Parathyroid adenoma (tissue), 2 donors: Measurements from ENCODE around the gene MRC1.

Source experiments
- H2AFZ ChIP-seq: fragments of 300-600 bp; sonication (generic); one replicate; pipeline ENCODE4 v1.7.0; 2017; ENCODE audit warnings: antibody characterized with exemption, mild to moderate bottlenecking
- H3K27ac ChIP-seq: fragments of 300-600 bp; sonication (generic); one replicate; pipeline ENCODE4 v1.7.0; 2017
- H3K27me3 ChIP-seq: fragments of 300-600 bp; sonication (generic); one replicate; pipeline ENCODE4 v1.7.0; 2017; ENCODE audit warnings: low read length; ENCODE audit not compliant: control insufficient read depth, insufficient read depth
- H3K36me3 ChIP-seq: fragments of 300-600 bp; sonication (generic); one replicate; pipeline ENCODE4 v1.7.0; 2017; ENCODE audit warnings: low read length; ENCODE audit not compliant: control insufficient read depth, insufficient read depth
- H3K4me1 ChIP-seq: fragments of 300-600 bp; sonication (generic); one replicate; pipeline ENCODE4 v1.7.0; 2017; ENCODE audit warnings: control low read depth
- H3K4me2 ChIP-seq: fragments of 300-600 bp; sonication (generic); one replicate; pipeline ENCODE4 v1.7.0; 2017; ENCODE audit warnings: low read length
- H3K4me3 ChIP-seq: fragments of 300-600 bp; sonication (generic); one replicate; pipeline ENCODE4 v1.7.0; 2017; ENCODE audit warnings: low read depth, low read length
- H3K79me2 ChIP-seq: fragments of 300-600 bp; sonication (generic); one replicate; pipeline ENCODE4 v1.7.0; 2017; ENCODE audit warnings: control low read depth
- H3K9ac ChIP-seq: fragments of 300-600 bp; sonication (generic); one replicate; pipeline ENCODE4 v1.7.0; 2017; ENCODE audit warnings: mild to moderate bottlenecking
- H3K9me3 ChIP-seq: fragments of 300-600 bp; sonication (generic); one replicate; pipeline ENCODE4 v1.7.0; 2017; ENCODE audit warnings: low read length; ENCODE audit not compliant: control insufficient read depth
- CTCF ChIP-seq: fragments of 300-600 bp; sonication (generic); IDR thresholded peaks from one replicate; pipeline ENCODE4 v1.7.0; 2017; ENCODE audit warnings: antibody characterized with exemption, mild to moderate bottlenecking
- donor health status: primary hyperparathyroidism.

Gene MRC1

DNA sequence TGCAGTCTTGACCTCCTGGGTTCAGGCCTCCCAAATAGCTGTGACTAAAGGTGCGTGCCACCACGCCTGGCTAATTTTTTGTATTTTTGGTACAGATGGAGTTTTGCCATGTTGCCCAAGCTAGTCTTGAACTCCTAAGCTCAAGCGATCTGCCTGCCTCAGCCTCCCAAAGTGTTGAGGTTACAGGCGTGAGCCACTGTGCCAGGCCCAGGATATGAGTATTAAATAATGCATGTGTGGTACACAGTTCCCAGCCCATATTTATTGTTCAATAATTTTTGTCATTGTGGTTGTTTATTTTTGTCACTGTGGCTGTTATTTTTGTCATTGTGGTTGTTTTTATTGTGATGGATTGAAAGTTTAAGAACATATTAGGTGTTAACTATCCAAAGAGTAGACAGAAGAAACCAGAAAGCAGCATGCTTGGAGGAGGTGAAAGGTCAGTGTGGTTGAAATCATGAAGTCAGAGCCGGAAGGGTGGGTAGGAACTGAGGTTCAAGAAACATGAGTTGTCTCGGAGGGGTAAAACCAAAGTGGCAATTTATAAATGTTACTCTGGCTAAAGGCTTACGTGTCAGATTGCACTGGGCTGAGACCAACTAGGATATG, 45.0 kb downstream of the MRC1 start:
- no peak for TF ChIP-seq CTCF
- Histone ChIP-seq H3K4me2 (no peak overlapping the region), H3K9me3 (no peaks in the 10 kb centered on the region), H3K79me2 (no peaks in the 10 kb centered on the region), H3K27me3 (no peaks in the 10 kb centered on the region), H3K4me3 (no peak overlapping the region), H3K36me3 (no peaks in the 10 kb centered on the region), H3K9ac (no peak overlapping the region), H3K4me1 (no peaks in the 10 kb centered on the region), H3K27ac (no peak overlapping the region), H2AFZ (no peak overlapping the region)

DNA sequence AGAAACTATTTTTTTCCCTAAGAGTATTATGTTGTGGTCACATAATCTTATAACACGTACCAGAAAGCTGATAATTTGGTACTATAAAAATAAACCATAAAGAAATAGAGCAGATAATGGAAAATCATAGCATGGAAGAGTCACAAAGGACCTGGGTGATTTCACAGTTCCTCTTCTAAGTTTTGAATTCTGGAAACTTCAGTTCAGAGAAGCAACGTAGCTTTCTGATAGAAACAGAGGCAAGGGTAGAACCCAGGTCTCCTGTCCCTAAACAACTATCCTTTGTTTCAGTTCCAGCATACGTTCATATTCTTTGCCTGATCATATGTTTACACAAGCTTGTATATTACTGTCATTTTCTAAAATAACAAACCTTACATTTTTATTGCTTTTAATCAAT, 47.9 kb downstream of the MRC1 start:
- Histone ChIP-seq H3K4me3 (no peak overlapping the region), H3K9ac (no peak overlapping the region), H3K27me3 (no peaks in the 10 kb centered on the region), H3K27ac (no peak overlapping the region), H3K4me1 (no peaks in the 10 kb centered on the region), H3K4me2 (no peak overlapping the region), H3K79me2 (no peaks in the 10 kb centered on the region), H3K9me3 (no peaks in the 10 kb centered on the region), H3K36me3 (no peaks in the 10 kb centered on the region), H2AFZ (no peak overlapping the region)
- no peak for TF ChIP-seq CTCF

GRCh38 chr10:17859492-17860156, 50.5 kb downstream of the MRC1 start:
- no peak overlapping the region for H3K4me3 ChIP-seq
- H2AFZ ChIP-seq, result no peak overlapping the region
- no peak overlapping the region for H3K9ac ChIP-seq
- H3K27me3 ChIP-seq, result no peaks in the 10 kb centered on the region
- no peak for TF ChIP-seq CTCF
- no peak overlapping the region for H3K4me2 ChIP-seq
- no peaks in the 10 kb centered on the region for H3K4me1 ChIP-seq
- H3K27ac ChIP-seq, result no peak overlapping the region
- no peaks in the 10 kb centered on the region for H3K9me3 ChIP-seq
- H3K36me3 ChIP-seq, result no peaks in the 10 kb centered on the region
- no peaks in the 10 kb centered on the region for H3K79me2 ChIP-seq

DNA sequence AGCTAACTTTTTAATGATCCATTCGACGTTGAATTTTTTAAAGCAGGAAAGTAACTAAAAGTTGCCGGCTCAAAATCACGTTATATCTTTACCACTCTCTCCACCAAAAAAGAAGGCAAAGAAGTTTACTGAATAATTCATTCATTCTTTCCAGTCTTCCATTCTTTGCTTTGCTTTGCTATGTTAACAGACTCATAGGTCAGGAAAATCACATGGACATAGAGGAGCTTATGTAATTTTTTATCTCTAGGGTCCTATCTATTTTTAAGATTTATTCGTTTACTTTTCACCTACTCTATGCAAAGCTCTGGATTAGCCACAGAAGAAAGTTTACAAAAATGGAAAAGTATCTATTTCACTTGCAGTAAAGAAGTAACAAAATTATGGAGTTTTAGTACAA, 52.6 kb downstream of the MRC1 start:
- no peaks in the 10 kb centered on the region for H3K36me3 ChIP-seq

More for the DNA sequence above, 52.6 kb downstream of the MRC1 start:
- no peaks in the 10 kb centered on the region for H3K9me3 ChIP-seq
- H2AFZ ChIP-seq, result no peak overlapping the region
- no peak overlapping the region for H3K4me2 ChIP-seq
- H3K79me2 ChIP-seq, result no peaks in the 10 kb centered on the region
- no peaks in the 10 kb centered on the region for H3K4me1 ChIP-seq
- no peak overlapping the region for H3K27ac ChIP-seq
- no peak overlapping the region for H3K4me3 ChIP-seq
- no peaks in the 10 kb centered on the region for H3K27me3 ChIP-seq
- TF ChIP-seq CTCF, result no peak
- no peak overlapping the region for H3K9ac ChIP-seq
